K562 (cell line): ENCODE measurements around the gene AJAP1.

ENCODE experiments used
- BHLHE40 ChIP-seq: IDR thresholded peaks from 2 replicates; pipeline ENCODE4 v1.6.1; 2011; ENCODE audit warnings: low read length, improper control_type of control experiment
- CBX1 ChIP-seq: sonication (generic); IDR thresholded peaks from 2 replicates; pipeline ENCODE4 v1.6.1; 2016; ENCODE audit warnings: antibody characterized with exemption, low read depth, mild to moderate bottlenecking
- CTCF ChIP-seq, 3 experiments: IDR thresholded peaks in 2 of 3; conservative IDR thresholded peaks in 1 of 3; 2 replicates each; pipeline ENCODE4 v1.5.1; 2011 to 2012; ENCODE audit warnings: low read length in 3 of 3, mild to moderate bottlenecking in 3 of 3, control low read depth in 2 of 3, improper control_type of control experiment in 1 of 3, inconsistent platforms in 1 of 3, low read depth in 1 of 3, mixed read lengths in 1 of 3, moderate library complexity in 1 of 3; ENCODE audit not compliant: insufficient read depth in 2 of 3
- FOXM1 ChIP-seq, 2 experiments: fragments of 450-650 bp in 1 of 2; sonication (generic) in 1 of 2; formaldehyde crosslinking in 1 of 2; IDR thresholded peaks; 2 replicates each; pipeline versions ENCODE4 v1.6.1 to v1.9.0; 2017 to 2022; ENCODE audit warnings: low read depth in 2 of 2, mild to moderate bottlenecking in 2 of 2, missing genetic modification reagents in 1 of 2, moderate library complexity in 1 of 2
- HDAC2 ChIP-seq: fragments of 450-650 bp; IDR thresholded peaks from 2 replicates; pipeline ENCODE4 v1.6.1; 2016; ENCODE audit warnings: mild to moderate bottlenecking
- POLR2A ChIP-seq: fragments of 450-650 bp; conservative IDR thresholded peaks from 2 replicates; pipeline ENCODE4 v1.6.1; 2016
- POLR2AphosphoS5 ChIP-seq: IDR thresholded peaks from 2 replicates; pipeline ENCODE4 v1.6.1; 2011; ENCODE audit warnings: mild to moderate bottlenecking, low read depth, low read length, moderate library complexity; ENCODE audit not compliant: control insufficient read depth, insufficient read depth
- SRF ChIP-seq, 2 experiments: fragments of 250-450, 450-650 bp in 1 of 2; sonication (Bioruptor Pico) in 1 of 2; sonication (generic) in 1 of 2; formaldehyde crosslinking; IDR thresholded peaks; 2 replicates each; pipeline versions ENCODE4 v1.5.0 to v1.5.1; 2020 to 2022; ENCODE audit warnings: mild to moderate bottlenecking in 1 of 2, missing genetic modification reagents in 1 of 2
- TEAD4 ChIP-seq, 2 experiments: sonication (generic) in 1 of 2; formaldehyde crosslinking in 1 of 2; IDR thresholded peaks; 2 replicates each; pipeline versions ENCODE4 v1.6.1 to v1.8.0; 2012 to 2022; ENCODE audit warnings: borderline replicate concordance in 1 of 2, inconsistent platforms in 1 of 2, low read length in 1 of 2, mild to moderate bottlenecking in 1 of 2, missing genetic modification reagents in 1 of 2
- TF ChIP-seq, protein P1 (sequence below): fragments of 450-650 bp; IDR thresholded peaks from 2 replicates; pipeline ENCODE4 v1.6.1; 2018; ENCODE audit not compliant: partially characterized antibody
- TF ChIP-seq, protein P2 (sequence below): sonication (generic); formaldehyde crosslinking; IDR thresholded peaks from 2 replicates; pipeline ENCODE4 v1.9.0; 2022; ENCODE audit warnings: mild to moderate bottlenecking, missing genetic modification reagents

DNA sequence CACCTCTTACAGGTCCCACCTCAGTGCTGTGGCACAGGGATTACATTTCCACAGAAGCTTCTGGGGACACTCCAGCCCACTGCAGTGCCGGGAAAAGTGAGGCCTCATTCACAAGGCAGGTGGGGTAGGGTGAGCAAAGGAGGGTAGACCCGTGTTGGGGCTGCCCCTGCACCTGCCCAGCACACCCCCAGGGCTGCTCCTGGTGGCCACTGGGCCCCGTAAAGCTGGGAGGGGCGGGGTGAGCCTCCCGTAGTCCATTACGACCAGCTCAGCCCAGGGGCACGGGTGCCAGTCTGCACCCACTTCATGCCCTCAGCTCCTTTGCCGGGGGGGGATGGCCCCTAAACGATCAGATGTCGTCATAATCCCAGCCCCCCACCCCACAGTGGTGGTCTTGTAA lies 39.5 kb downstream of the AJAP1 start:
- TF ChIP-seq CTCF (IDR thresholded peaks at IDR 0.05 in 2 of 3, conservative IDR thresholded peaks at IDR 0.05 in 1 of 3; ENCODE audit: insufficient read depth in 2 of 3, low read depth in 1 of 3, low read length in 3 of 3): no peak
- TF ChIP-seq TEAD4 (IDR thresholded peaks at IDR 0.05; ENCODE audit: low read length): no peak
- no peak for TF ChIP-seq TEAD4 (CRISPR knock-in tag; IDR thresholded peaks at IDR 0.05; ENCODE audit: borderline replicate concordance)
- no peak for TF ChIP-seq CBX1
- no peak for TF ChIP-seq POLR2A
- TF ChIP-seq HDAC2: no peak
- no peak for TF ChIP-seq BHLHE40
- TF ChIP-seq POLR2AphosphoS5: no peak
- TF ChIP-seq FOXM1 (IDR thresholded peaks at IDR 0.05; ENCODE audit: low read depth): no peak
- TF ChIP-seq FOXM1 (CRISPR knock-in tag; IDR thresholded peaks at IDR 0.05; ENCODE audit: low read depth): no peak
- TF ChIP-seq, protein P1, sequence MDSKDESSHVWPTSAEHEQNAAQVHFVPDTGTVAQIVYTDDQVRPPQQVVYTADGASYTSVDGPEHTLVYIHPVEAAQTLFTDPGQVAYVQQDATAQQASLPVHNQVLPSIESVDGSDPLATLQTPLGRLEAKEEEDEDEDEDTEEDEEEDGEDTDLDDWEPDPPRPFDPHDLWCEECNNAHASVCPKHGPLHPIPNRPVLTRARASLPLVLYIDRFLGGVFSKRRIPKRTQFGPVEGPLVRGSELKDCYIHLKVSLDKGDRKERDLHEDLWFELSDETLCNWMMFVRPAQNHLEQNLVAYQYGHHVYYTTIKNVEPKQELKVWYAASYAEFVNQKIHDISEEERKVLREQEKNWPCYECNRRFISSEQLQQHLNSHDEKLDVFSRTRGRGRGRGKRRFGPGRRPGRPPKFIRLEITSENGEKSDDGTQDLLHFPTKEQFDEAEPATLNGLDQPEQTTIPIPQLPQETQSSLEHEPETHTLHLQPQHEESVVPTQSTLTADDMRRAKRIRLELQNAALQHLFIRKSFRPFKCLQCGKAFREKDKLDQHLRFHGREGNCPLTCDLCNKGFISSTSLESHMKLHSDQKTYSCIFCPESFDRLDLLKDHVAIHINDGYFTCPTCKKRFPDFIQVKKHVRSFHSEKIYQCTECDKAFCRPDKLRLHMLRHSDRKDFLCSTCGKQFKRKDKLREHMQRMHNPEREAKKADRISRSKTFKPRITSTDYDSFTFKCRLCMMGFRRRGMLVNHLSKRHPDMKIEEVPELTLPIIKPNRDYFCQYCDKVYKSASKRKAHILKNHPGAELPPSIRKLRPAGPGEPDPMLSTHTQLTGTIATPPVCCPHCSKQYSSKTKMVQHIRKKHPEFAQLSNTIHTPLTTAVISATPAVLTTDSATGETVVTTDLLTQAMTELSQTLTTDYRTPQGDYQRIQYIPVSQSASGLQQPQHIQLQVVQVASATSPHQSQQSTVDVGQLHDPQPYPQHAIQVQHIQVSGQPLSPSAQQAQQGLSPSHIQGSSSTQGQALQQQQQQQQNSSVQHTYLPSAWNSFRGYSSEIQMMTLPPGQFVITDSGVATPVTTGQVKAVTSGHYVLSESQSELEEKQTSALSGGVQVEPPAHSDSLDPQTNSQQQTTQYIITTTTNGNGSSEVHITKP: no peak
- no peak for TF ChIP-seq SRF (CRISPR knock-in tag; IDR thresholded peaks at IDR 0.05)
- TF ChIP-seq, protein P2, sequence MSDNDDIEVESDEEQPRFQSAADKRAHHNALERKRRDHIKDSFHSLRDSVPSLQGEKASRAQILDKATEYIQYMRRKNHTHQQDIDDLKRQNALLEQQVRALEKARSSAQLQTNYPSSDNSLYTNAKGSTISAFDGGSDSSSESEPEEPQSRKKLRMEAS: no peak
